Right ventricle myocardium inferior (tissue), 1 donor: ENCODE measurements around the gene MIX23. TPM values are rescaled to one million over a fixed set of nuclear protein-coding genes. Genes with fewer than 3 reads are reported as not detected.

Experiments used
- ATAC-seq: fragments of 200-7000 bp; cut with Tn5 transposase; one replicate; pipeline ENCODE4 v1.9.1; 2020; ENCODE audit warnings: mild to moderate bottlenecking, moderate library complexity
- DNase-seq: peaks from one replicate; pipeline ENCODE4 v3.0.0; 2021; ENCODE audit errors: missing footprints
- intact Hi-C: fragments of 100-400 bp; cut with DNase I; formaldehyde crosslinking; loops from one replicate; pipeline ENCODE4 v1.11.0; 2022
- total RNA-seq: library from RNA; stranded (reverse); fragmentation: NEBNext Ultra II Directional; extraction: Animal tissue kit (Norgen Biotek cat#: 25700); gene quantifications from one replicate; pipeline ENCODE4 v1.2.1, GENCODE V29; 2021
- donor health status: DM: no; HTN: yes; CAD: no; lungs with severe emphysema.

Gene MIX23
- total RNA-seq, 1 donor from 2014 or later = 25.6 TPM

DNA sequence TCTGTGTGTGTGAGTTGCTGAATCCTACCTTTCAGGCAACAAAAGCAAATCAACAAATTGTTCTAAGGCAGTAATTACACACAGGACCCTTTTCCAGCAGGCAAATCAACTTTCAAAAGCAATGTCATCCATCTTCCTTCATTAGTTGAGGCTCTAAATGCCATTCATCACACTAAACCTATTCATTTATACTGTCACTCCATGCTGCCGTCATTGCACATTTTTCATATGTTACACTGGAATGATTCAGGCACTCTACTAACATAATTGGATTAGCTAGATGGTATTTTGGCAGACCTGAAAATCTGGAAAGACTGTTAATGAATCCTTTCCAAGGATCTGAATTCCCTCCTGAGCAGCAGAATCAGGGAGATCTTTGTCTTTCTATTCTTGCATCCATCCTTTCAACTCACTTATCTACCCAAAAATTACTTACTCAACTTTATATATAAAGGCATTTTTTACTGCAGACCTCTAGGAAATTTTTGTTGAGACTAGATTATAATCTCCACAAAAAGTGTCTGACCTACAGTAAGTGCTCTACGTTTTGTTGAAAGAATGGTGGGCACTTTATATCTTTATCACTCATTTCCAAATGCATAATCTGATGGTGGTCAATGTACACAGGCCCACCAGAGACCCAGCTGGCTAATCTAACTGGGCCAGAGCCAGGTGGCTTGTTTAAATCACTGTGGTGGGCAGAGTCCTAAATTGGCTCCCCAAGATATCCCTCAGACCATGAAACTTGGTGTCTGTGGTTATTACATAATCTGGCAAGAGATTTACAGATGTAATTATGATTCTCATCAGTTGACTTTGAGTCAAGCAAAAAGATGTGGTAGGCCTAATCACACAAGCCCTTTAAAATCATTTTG is 25.0 kb downstream of the MIX23 start:
- ATAC-seq (no peak), DNase-seq (no peak)
- intact Hi-C loops = no loop called here

DNA sequence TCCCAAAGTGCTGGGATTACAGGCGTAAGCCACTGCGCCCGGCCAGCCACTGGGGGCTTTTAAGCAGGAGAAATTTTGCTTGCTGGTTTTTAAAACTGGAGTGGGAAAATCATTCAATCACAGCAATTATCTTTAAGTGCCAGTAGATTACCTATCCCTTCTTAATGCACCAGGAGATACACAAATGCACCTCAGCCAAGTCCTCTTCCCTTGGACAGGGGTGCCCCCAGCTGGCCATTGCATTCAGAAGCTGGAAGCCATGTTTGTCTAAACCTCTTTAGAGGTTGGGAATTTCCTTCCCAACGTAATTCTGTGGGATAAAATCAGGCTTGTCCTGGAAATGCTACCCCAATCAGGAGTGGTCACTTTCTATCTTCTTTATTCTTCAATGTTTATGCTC is 26.6 kb downstream of the MIX23 start:
- ATAC-seq (no peak), DNase-seq (no peak)
- intact Hi-C loops = no loop called here

GRCh38 chr3:122355612-122356011 is 27.4 kb downstream of the MIX23 start:
- intact Hi-C loops = no loop called here
- no peak for ATAC-seq

GRCh38 chr3:122353893-122354401 is 29.1 kb downstream of the MIX23 start:
- intact Hi-C loops = no loop called here
- DNase-seq (no peak), ATAC-seq (no peak)

More at GRCh38 chr3:122355612-122356011, 27.4 kb downstream of the MIX23 start:
- no peak for DNase-seq

DNA sequence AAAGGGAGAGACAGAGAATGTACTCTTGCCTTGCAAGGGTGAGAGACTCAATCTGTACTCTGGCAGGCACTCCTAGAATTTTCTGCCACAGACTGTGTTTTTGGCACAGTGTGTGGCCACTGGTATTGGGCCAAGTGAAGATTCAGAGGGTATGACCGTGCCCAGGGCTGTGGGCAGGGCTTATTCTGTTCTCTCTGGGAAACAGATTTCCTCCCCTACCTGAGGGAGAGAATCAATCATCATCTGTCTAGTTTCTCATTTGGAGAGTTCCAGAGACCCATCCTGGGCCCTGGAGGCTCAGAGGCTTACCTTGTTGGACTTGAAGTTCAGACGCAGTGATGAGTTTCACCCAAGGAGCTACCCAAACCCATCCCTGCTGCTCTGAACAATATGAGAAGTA is 29.8 kb downstream of the MIX23 start:
- ATAC-seq = no peak

DNA sequence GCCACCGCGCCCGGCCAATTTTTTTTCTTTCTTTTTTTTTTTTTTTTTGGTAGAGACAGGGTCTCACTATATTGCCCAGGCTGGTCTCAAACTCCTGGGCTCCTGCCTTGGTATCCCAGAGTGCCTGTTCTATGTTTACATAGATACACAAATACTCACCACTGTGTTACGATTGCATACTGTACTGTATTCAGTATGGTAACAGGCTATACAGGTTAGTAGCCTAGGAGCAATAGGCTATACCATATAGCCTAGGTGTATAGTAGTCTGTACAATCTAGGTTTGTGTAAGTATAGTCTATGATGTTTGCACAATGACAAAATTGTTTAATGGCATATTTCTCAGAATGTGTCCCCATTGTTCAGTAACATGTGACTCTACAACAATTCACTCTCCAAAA is 31.4 kb downstream of the MIX23 start:
- intact Hi-C loops = no loop called here
- ATAC-seq (no peak), DNase-seq (no peak)

More for the DNA sequence above, 29.8 kb downstream of the MIX23 start:
- intact Hi-C loops = no loop called here
- DNase-seq = no peak

DNA sequence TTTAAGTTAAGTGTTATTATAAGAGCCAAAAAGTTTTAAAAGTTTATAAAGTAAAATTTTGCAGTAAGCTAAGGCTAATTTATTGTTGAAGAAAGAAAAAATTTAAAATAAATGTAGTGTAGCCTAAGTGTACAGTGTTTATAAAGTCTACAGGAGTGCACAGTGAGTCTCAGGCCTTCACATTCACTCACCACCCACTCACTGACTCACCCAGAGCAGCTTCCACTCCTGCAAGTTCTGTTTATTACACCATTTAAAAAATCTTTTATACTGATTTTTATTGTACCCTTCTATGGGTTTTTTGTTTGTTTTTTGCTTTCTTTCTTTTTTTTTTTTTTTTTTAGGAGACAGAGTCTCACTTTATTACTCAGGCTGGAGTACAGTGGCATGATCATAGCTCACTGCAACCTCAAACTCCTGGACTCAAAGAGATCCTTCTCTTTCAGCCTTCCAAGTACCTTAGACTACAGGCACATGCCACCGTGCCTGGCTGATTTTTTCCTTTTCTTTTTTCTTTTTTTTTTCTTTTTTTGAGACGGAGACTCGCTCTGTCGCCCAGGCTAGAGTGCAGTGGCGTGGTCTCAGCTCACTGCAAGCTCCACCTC is 32.1 kb downstream of the MIX23 start:
- no peak for DNase-seq
- intact Hi-C loops = no loop called here
- ATAC-seq = no peak

DNA sequence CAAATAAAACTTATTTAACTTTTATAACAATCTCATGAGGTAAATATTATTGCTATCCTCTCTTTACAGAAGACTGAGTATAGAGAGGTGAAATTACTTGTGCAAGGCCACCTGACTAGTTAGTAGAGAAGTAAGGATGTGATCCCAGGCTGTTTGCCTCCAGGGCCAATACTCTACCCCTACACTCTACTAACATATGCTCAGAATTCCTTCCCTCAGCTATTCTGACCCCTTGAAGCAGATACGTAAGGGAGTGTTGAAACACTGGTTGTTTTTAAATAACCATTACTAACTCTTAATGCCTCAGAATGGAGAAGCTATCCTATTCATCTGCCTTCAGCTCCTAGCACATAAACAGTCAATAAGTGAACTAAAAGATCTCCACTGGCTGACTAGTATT is 33.9 kb downstream of the MIX23 start:
- ATAC-seq (no peak), DNase-seq (no peak)
- intact Hi-C loops = no loop called here

GRCh38 chr3:122343654-122344053 is 39.4 kb downstream of the MIX23 start:
- no peak for ATAC-seq
- no peak for DNase-seq
- intact Hi-C loops = no loop called here

DNA sequence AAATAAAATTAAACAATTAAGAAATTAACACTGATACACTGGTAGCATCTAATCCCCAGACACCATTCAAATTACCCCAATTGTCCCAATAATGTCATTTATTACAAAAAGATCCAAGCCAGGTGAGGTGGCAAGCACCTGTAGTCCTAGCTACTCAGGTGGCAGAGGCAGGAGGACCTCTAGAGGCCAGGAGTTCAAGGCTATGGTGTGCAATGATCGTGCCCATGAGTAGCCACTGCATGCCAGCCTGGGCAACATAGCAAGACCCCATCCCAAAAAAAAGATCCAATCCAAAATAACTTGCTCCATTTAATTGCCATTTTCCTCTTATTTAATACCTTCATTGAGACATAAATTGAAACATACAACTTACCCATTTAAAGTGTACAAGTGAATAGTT is 40.2 kb downstream of the MIX23 start:
- no peak for ATAC-seq
- intact Hi-C loops = no loop called here
- DNase-seq = no peak

DNA sequence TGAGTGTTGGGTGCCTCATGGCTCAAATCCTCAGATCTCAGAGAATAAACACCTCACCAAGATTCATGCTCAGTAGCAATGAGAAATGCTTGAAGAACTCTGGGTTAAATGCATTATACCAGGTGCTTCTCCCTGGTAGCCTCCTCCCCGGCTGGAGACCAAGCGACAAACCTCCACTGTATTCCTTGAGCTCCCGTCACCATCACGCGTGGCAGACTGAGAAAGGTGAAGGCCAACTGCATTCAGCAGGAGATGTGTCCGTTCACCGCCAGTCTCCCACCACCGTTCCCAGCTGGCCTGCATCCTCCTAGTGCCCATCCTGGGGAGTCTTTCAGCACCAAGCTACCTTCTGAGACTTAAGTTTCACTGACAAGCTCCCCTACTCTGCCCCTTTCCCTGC is 50.5 kb downstream of the MIX23 start:
- no peak for ATAC-seq
- intact Hi-C loops = no loop called here
- no peak for DNase-seq

- DNase-seq = no peak
- intact Hi-C loops = no loop called here
- ATAC-seq = no peak
These were observed 51.1 kb downstream of the MIX23 start for GRCh38 chr3:122331886-122332285.

DNA sequence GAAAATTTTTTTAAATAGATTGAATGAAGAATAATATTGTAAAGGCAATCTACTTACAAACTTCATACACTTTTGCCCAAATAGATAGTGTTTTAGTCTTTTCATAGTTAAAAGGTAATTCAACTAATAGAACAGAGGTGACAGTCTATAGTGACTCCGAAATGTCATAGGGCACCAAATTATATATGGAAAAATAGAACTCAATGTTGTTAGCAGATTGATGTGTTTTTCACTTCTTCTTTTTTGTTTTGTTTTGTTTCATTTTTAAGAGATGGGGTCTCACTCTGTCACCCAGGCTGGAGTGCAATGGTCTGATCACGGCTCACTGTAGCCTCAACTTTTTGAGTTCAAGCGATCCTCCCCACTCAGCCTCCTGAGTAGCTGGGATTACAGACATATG is 57.3 kb downstream of the MIX23 start:
- intact Hi-C loops = no loop called here

GRCh38 chr3:122324871-122325323 is 58.1 kb downstream of the MIX23 start, which contains the start of gene CSTA:
Gene CSTA, plus strand, starts transcription at chr3:122325248. Its CDS starts 45 bp downstream, at chr3:122325293.
- intact Hi-C loops = no loop called here
- no peak for ATAC-seq
- no peak for DNase-seq

More for the DNA sequence above, 57.3 kb downstream of the MIX23 start:
- no peak for ATAC-seq
- no peak for DNase-seq

DNA sequence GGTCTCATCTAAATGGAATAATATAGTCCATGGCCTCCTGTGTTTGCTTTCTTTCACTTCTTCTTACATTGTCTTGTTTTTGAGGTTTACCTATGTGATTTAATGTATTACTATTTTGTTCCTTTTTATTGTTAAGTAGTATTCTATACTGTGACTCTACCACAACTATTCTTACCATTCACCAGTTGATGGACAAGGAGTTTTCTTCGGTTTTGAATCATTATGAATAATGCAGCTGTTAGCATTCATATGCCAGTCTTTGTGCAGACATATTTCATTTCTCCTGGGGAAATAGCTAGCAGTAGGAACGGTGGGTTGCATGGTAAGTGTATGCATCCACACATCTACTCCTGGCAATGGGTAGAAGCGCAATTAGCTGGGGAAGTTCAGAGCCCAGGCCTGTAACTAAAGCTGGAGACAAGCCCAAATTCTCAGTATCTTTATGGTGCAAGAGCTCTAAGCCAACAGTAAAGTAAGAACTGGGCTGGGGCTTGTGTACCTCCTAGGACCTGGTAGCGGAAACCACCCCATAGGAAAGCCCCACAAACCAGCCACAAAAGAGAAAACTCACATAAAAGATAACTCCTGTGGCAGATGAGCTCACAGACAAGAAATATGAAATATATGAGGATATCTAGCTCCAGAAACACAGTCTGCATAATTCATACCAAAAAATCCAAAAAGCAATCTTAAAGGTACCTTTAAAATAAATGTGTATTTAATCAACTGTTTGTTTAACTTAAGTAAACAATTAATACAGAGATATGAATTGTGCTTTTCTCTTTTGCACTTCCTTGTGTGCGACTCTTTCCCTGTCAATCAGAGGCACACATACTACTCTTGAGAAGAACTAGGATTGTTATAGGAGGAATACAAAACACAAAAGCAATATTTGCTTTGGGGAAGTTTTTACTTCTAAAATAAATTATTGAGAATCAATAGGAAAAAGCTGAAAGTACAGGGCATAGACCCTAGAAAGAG is 60.6 kb downstream of the MIX23 start:
- ATAC-seq (no peak), DNase-seq (no peak)
- intact Hi-C loops = no loop called here

GRCh38 chr3:122318620-122319019 is 64.4 kb downstream of the MIX23 start:
- intact Hi-C loops = no loop called here
- DNase-seq (no peak), ATAC-seq (no peak)

DNA sequence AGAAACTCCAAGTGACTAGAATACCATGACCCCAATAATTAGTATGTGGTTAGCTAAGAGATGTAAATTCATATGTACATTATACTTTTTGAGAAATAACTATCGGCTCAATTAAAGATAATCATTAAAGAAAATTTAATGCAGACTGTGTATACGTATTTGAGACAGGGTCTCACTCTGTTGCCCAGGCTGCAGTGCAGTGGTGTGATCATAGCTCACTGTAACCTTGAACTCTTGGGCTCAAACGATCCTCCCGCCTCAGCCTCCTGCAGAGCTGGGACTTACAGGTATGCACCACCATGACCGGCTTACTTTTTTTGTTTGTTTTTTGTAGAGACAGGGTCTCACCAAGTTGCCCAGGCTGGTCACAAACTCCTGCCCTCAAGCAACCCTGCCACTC is 66.7 kb downstream of the MIX23 start:
- intact Hi-C loops = no loop called here
- no peak for ATAC-seq
- DNase-seq = no peak

DNA sequence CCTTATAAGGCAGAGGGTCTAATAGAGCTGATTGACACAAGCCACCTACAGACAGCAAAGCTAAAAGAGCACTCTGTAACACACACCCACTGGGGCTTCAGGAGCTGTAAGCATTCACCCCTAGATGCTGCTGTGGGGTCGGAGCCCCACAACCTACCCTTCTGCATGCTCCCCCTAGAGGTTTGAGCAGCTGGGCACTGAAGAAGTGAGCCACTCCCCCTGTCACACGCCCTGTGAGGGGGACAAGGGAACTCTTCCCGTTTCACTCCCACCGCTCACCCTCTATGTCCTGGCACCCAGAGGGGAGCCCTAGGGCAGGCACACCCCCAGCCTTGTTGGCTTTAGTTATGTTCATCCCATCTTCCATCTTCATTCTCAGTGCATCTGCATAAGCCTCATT is 67.4 kb downstream of the MIX23 start:
- DNase-seq (no peak), ATAC-seq (no peak)
- intact Hi-C loops = no loop called here
